Activated naive CD8-positive, alpha-beta T cell treated with anti-CD3 and anti-CD28 coated beads, Interleukin-2, amount 10 ng/mL, durations not matched to agents 7 days and 5 days (primary cell): ENCODE results near the gene MAPK13. TPM values are rescaled to one million over a fixed set of nuclear protein-coding genes. Genes with fewer than 3 reads are reported as not detected.

Source experiments
- ATAC-seq: fragments of 150-1000 bp; cut with Tn5 transposase; one replicate; pipeline ENCODE4 v1.10.0; 2021; ENCODE audit warnings: low read depth, moderate library complexity
- POLR2A ChIA-PET: fragments of 350-600 bp; sonication (Branson Sonifier 250); formaldehyde crosslinking; loops from one replicate; lab custom pipeline; 2021; ENCODE audit warnings: antibody characterized with exemption; lab: Charles Lee
- DNase-seq: peaks from one replicate; pipeline ENCODE4 v3.0.0; 2021
- H3K27ac Mint-ChIP-seq: one replicate; pipeline ENCODE4 v1.8.0; 2022; ENCODE audit warnings: mild to moderate bottlenecking, mixed read lengths
- H3K27me3 Mint-ChIP-seq: one replicate; pipeline ENCODE4 v1.8.0; 2022; ENCODE audit warnings: mild to moderate bottlenecking, moderate library complexity, mixed read lengths
- H3K36me3 Mint-ChIP-seq: one replicate; pipeline ENCODE4 v1.8.0; 2021; ENCODE audit warnings: mild to moderate bottlenecking, mixed read lengths
- H3K4me1 Mint-ChIP-seq: one replicate; pipeline ENCODE4 v1.8.0; 2021; ENCODE audit warnings: mixed read lengths
- H3K4me3 Mint-ChIP-seq: one replicate; pipeline ENCODE4 v1.8.0; 2022; ENCODE audit warnings: mild to moderate bottlenecking, moderate library complexity, mixed read lengths
- H3K9me3 Mint-ChIP-seq: one replicate; pipeline ENCODE4 v1.8.0; 2021; ENCODE audit warnings: mixed read lengths
- total RNA-seq, 2 experiments: library from RNA; stranded (reverse); gene quantifications; one replicate each; pipeline ENCODE4 v1.2.3, GENCODE V29; 2021

Gene MAPK13
- total RNA-seq, 2 experiments from 2014 or later: 40.5 to 41.6 TPM

DNA sequence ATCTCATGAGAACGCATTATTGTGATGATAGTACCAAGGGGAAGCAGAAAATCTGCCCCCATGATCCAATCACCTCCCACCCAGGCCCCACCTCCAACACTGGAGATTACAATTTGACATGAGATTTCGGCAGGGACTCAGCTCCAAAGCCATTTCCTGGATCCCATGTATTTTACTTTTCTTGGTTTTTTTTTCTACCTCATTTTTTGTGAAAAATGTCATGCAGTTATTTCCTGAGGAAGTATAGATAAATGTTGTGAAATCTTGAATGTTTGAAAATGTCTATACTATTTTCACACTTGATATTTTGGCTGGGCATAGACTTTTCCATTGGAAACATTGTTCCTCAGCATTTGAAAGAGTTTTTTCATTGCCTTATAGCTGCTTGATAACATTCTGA lies 57.1 kb downstream of the MAPK13 start:
- DNase-seq (no peak), ATAC-seq (no peak)
- no peak overlapping the region for H3K4me3 Mint-ChIP-seq
- no peak overlapping the region for H3K27ac Mint-ChIP-seq
- POLR2A ChIA-PET: no interaction called here
- peaks cover 4% of the 10 kb centered on the region for H3K27me3 Mint-ChIP-seq
- H3K36me3 Mint-ChIP-seq: peaks cover 15% of the 10 kb centered on the region
- peaks cover 2% of the 10 kb centered on the region for H3K4me1 Mint-ChIP-seq
- peaks cover 7% of the 10 kb centered on the region for H3K9me3 Mint-ChIP-seq

Other genes with a start within 250 kb of the MAPK13 start
- gene SRPK1, start 209.4 kb upstream of the MAPK13 start, total RNA-seq: 10 to 100 TPM; 69.1 to 73.6 TPM
- not detected for gene SLC26A8, start 105.9 kb upstream of the MAPK13 start, total RNA-seq
- gene MAPK14, start 102.7 kb upstream of the MAPK13 start, total RNA-seq: 10 to 100 TPM; 57.3 to 62.2 TPM
- gene BRPF3, start 66.2 kb downstream of the MAPK13 start, total RNA-seq: 10 to 100 TPM; 23.7 to 25.4 TPM
- not detected for gene PNPLA1, start 139.5 kb downstream of the MAPK13 start, total RNA-seq
- not detected for gene BNIP5, start 206.4 kb downstream of the MAPK13 start, total RNA-seq